ENCODE results near the gene R3HDM1.

GRCh38 chr2:135617501-135618015 lies 86.3 kb downstream of the R3HDM1 start:
- TF ChIP-seq CTCF (conservative IDR thresholded peaks at IDR 0.05; ENCODE audit: low read depth, low read length) (no peak), NFE2L2 (IDR thresholded peaks at IDR 0.05; ENCODE audit: low read depth, low read length) (no peak), POLR2A (IDR thresholded peaks at IDR 0.05; ENCODE audit: low read depth, low read length) (no peak), SMC3 (IDR thresholded peaks at IDR 0.05; ENCODE audit: low read depth, low read length) (no peak), ELK1 (IDR thresholded peaks at IDR 0.05; ENCODE audit: borderline replicate concordance, low read depth, low read length) (no peak), RAD21 (IDR thresholded peaks at IDR 0.05; ENCODE audit: low read length) (no peak), MAZ (IDR thresholded peaks at IDR 0.05; ENCODE audit: borderline replicate concordance, low read depth, low read length) (no peak), USF2 (IDR thresholded peaks at IDR 0.05; ENCODE audit: low read depth, low read length) (no peak), MXI1 (IDR thresholded peaks at IDR 0.05; ENCODE audit: borderline replicate concordance, low read depth, low read length) (no peak), RCOR1 (IDR thresholded peaks at IDR 0.05; ENCODE audit: insufficient replicate concordance, low read length) (no peak), RFX5 (IDR thresholded peaks at IDR 0.05; ENCODE audit: low read depth, low read length) (no peak)
